WTC11 (cell line): ENCODE measurements around the gene CORO2B. TPM values are rescaled to one million over a fixed set of nuclear protein-coding genes. Genes with fewer than 3 reads are reported as not detected.

Experiments used
- ATAC-seq: fragments of 200-7000 bp; cut with Tn5 transposase; 2 replicates; pipeline ENCODE4 v1.10.0; 2021; ENCODE audit warnings: mild to moderate bottlenecking, moderate library complexity
- CTCF ChIA-PET: fragments of 300-600 bp; sonication (Branson Sonifier 250); formaldehyde crosslinking; loops from one replicate; lab custom pipeline; 2021; ENCODE audit warnings: antibody characterized with exemption; lab: Charles Lee
- POLR2A ChIA-PET: fragments of 350-600 bp; sonication (Branson Sonifier 250); formaldehyde crosslinking; loops from one replicate; lab custom pipeline; 2021; ENCODE audit warnings: antibody characterized with exemption; lab: Charles Lee
- DNase-seq: peaks from one replicate; pipeline ENCODE4 v3.0.0; 2021; ENCODE audit warnings: low spot score
- H3K27ac Mint-ChIP-seq: 2 replicates; pipeline ENCODE4 v1.8.0; 2021; ENCODE audit warnings: mixed read lengths
- H3K27me3 Mint-ChIP-seq: 2 replicates; pipeline ENCODE4 v1.8.0; 2021; ENCODE audit warnings: low read depth, mild to moderate bottlenecking, moderate library complexity, mixed read lengths
- H3K36me3 Mint-ChIP-seq: 2 replicates; pipeline ENCODE4 v1.8.0; 2021; ENCODE audit warnings: mixed read lengths
- H3K4me1 Mint-ChIP-seq: 2 replicates; pipeline ENCODE4 v1.8.0; 2022; ENCODE audit warnings: mixed read lengths
- H3K4me3 Mint-ChIP-seq: 2 replicates; pipeline ENCODE4 v1.8.0; 2021; ENCODE audit warnings: mild to moderate bottlenecking, moderate library complexity, mixed read lengths
- H3K9me3 Mint-ChIP-seq: 2 replicates; pipeline ENCODE4 v1.8.0; 2021; ENCODE audit warnings: mixed read lengths
- ATF2 ChIP-seq: sonication (generic); formaldehyde crosslinking; IDR thresholded peaks from 2 replicates; pipeline ENCODE4 v1.8.1; 2022; ENCODE audit warnings: low read depth, missing genetic modification reagents, borderline replicate concordance
- ESRRA ChIP-seq: sonication (generic); formaldehyde crosslinking; IDR thresholded peaks from 2 replicates; pipeline ENCODE4 v1.8.1; 2022; ENCODE audit warnings: mild to moderate bottlenecking, missing genetic modification reagents, borderline replicate concordance
- FOXK1 ChIP-seq: sonication (generic); formaldehyde crosslinking; IDR thresholded peaks from 2 replicates; pipeline ENCODE4 v1.8.0; 2022; ENCODE audit warnings: mild to moderate bottlenecking, moderate library complexity, missing genetic modification reagents
- FOXP4 ChIP-seq: sonication (generic); formaldehyde crosslinking; IDR thresholded peaks from 2 replicates; pipeline ENCODE4 v1.8.0; 2022; ENCODE audit warnings: mild to moderate bottlenecking, missing genetic modification reagents
- IRF1 ChIP-seq: sonication (generic); formaldehyde crosslinking; IDR thresholded peaks from 2 replicates; pipeline ENCODE4 v1.8.0; 2023; ENCODE audit warnings: missing genetic modification reagents
- NR3C1 ChIP-seq: sonication (generic); formaldehyde crosslinking; conservative IDR thresholded peaks from 2 replicates; pipeline ENCODE4 v1.8.1; 2023; ENCODE audit warnings: low read depth, mild to moderate bottlenecking, missing genetic modification reagents
- PRRX2 ChIP-seq: fragments of 250-450 bp; sonication (Bioruptor Pico); IDR thresholded peaks from 2 replicates; pipeline ENCODE4 v1.8.0; 2021; ENCODE audit warnings: mild to moderate bottlenecking
- TEAD1 ChIP-seq: sonication (generic); formaldehyde crosslinking; IDR thresholded peaks from 2 replicates; pipeline ENCODE4 v1.8.0; 2022; ENCODE audit warnings: mild to moderate bottlenecking, missing genetic modification reagents
- ZNF263 ChIP-seq: sonication (generic); formaldehyde crosslinking; IDR thresholded peaks from 2 replicates; pipeline ENCODE4 v1.8.1; 2022; ENCODE audit warnings: low read depth, mild to moderate bottlenecking, moderate library complexity, missing genetic modification reagents
- ZNF281 ChIP-seq: sonication (generic); formaldehyde crosslinking; IDR thresholded peaks from 2 replicates; pipeline ENCODE4 v1.8.0; 2023; ENCODE audit warnings: mild to moderate bottlenecking, missing genetic modification reagents
- ZNF416 ChIP-seq: fragments of 250-450 bp; sonication (Bioruptor Pico); IDR thresholded peaks from 2 replicates; pipeline ENCODE4 v1.9.0; 2021; ENCODE audit warnings: mild to moderate bottlenecking, inconsistent platforms
- ZNF423 ChIP-seq: fragments of 250-450 bp; sonication (Bioruptor Pico); IDR thresholded peaks from 2 replicates; pipeline ENCODE4 v2.1.2; 2022; ENCODE audit warnings: mild to moderate bottlenecking, moderate library complexity
- ZNF425 ChIP-seq: fragments of 250-450 bp; sonication (Bioruptor Pico); conservative IDR thresholded peaks from 2 replicates; pipeline ENCODE4 v1.9.0; 2021; ENCODE audit warnings: mild to moderate bottlenecking
- total RNA-seq: library from RNA; stranded (reverse); gene quantifications from 3 replicates; pipeline ENCODE4 v1.2.3, GENCODE V29; 2021

The CORO2B gene
- total RNA-seq, 1 experiment from 2014 or later = 4.9 TPM

GRCh38 chr15:68625853-68626252 lies 47.1 kb downstream of the CORO2B start:
- peaks cover 19% of the 10 kb centered on the region for H3K4me1 Mint-ChIP-seq
- ChIA-PET CTCF (interaction anchor here (1.2 to 6.0 kb wide), 5 partner anchors 25 to 406 kb away, joined by 3 to 26 read pairs (median 5); no protein-coding TSS in a partner anchor), POLR2A (no interaction called here)
- no peaks in the 10 kb centered on the region for H3K9me3 Mint-ChIP-seq
- ATAC-seq (no peak), DNase-seq (no peak)
- H3K36me3 Mint-ChIP-seq = no peaks in the 10 kb centered on the region
- H3K27me3 Mint-ChIP-seq = no peaks in the 10 kb centered on the region
- no peak for TF ChIP-seq ZNF425 (CRISPR knock-in tag)
- no peak for TF ChIP-seq NR3C1
- no peak for TF ChIP-seq FOXP4 (CRISPR knock-in tag)
- TF ChIP-seq PRRX2 (CRISPR knock-in tag) = no peak
- TF ChIP-seq ZNF263 (CRISPR knock-in tag) = no peak
- TF ChIP-seq ESRRA (CRISPR knock-in tag) = no peak
- no peak for TF ChIP-seq ATF2 (CRISPR knock-in tag)
- no peak for TF ChIP-seq ZNF281 (CRISPR knock-in tag)
- no peak for TF ChIP-seq ZNF423
- no peak for TF ChIP-seq FOXK1 (CRISPR knock-in tag)
- TF ChIP-seq ZNF416 (CRISPR knock-in tag) = no peak
- no peak for TF ChIP-seq TEAD1
- no peak for TF ChIP-seq IRF1 (CRISPR knock-in tag)
- H3K4me3 Mint-ChIP-seq = no peak overlapping the region
- peak overlapping the region; percentile 26; the same call in 1 of the 2 replicates for H3K27ac Mint-ChIP-seq

GRCh38 chr15:68626283-68626682 lies 47.5 kb downstream of the CORO2B start:
- H3K36me3 Mint-ChIP-seq = no peaks in the 10 kb centered on the region
- no peak for TF ChIP-seq FOXP4 (CRISPR knock-in tag)
- TF ChIP-seq, all 79 proteins: peak for 0
- ChIA-PET CTCF (interaction anchor here (1.1 to 6.0 kb wide), 5 partner anchors 25 to 405 kb away, joined by 3 to 26 read pairs (median 5); no protein-coding TSS in a partner anchor), POLR2A (no interaction called here)
- H3K27me3 Mint-ChIP-seq = no peaks in the 10 kb centered on the region
- no peaks in the 10 kb centered on the region for H3K9me3 Mint-ChIP-seq
- no peak overlapping the region for H3K27ac Mint-ChIP-seq
- no peak for DNase-seq
- peak; percentile 27 for ATAC-seq
- no peak overlapping the region for H3K4me3 Mint-ChIP-seq
- H3K4me1 Mint-ChIP-seq = peaks cover 19% of the 10 kb centered on the region
